MCF 10A (cell line): ENCODE data around the gene VPS11. TPM values are rescaled to one million over a fixed set of nuclear protein-coding genes. Genes with fewer than 3 reads are reported as not detected.
"Not testable (repeated sequence)": the region's sequence is repeated elsewhere in the genome, so short reads cannot be mapped to it uniquely, and the experiment has no call there.

Experiments used
- BruUV-seq: library from RNA; stranded (reverse); fragments of 400-500 nt; replicated peaks from 2 replicates; lab custom pipeline; 2021; lab: Mats Ljungman, UMichigan
- CTCF ChIA-PET: fragments of 300-600 bp; sonication (Branson Sonifier 250); formaldehyde crosslinking; extraction: SDS; loops from one replicate; lab custom pipeline; 2021; ENCODE audit warnings: antibody characterized with exemption, inconsistent platforms; lab: Yijun Ruan, JAX
- POLR2A ChIA-PET: fragments of 300-600, 350-650 bp; sonication (Branson Sonifier 250); formaldehyde crosslinking; extraction: SDS; loops from one replicate; lab custom pipeline; 2020; ENCODE audit warnings: antibody characterized with exemption, inconsistent platforms; lab: Yijun Ruan, JAX
- DNase-seq: peaks from one replicate; pipeline ENCODE4 v3.0.0-alpha.2; 2018; ENCODE audit not compliant: unreplicated experiment
- H3K27ac Mint-ChIP-seq: one replicate; pipeline ENCODE4 v1.8.0; 2022; ENCODE audit warnings: mild to moderate bottlenecking, low read depth, mixed read lengths; ENCODE audit not compliant: unreplicated experiment
- H3K27me3 Mint-ChIP-seq: one replicate; pipeline ENCODE4 v1.8.0; 2022; ENCODE audit warnings: mixed read lengths; ENCODE audit not compliant: insufficient read depth, unreplicated experiment
- H3K36me3 Mint-ChIP-seq: one replicate; pipeline ENCODE4 v1.8.0; 2022; ENCODE audit warnings: mild to moderate bottlenecking, moderate library complexity, mixed read lengths; ENCODE audit not compliant: insufficient read depth, unreplicated experiment
- H3K4me1 Mint-ChIP-seq: one replicate; pipeline ENCODE4 v1.8.0; 2022; ENCODE audit warnings: mixed read lengths; ENCODE audit not compliant: insufficient read depth, unreplicated experiment
- H3K4me3 Mint-ChIP-seq: one replicate; pipeline ENCODE4 v1.8.0; 2022; ENCODE audit warnings: mild to moderate bottlenecking, moderate library complexity, mixed read lengths; ENCODE audit not compliant: unreplicated experiment
- H3K9me3 Mint-ChIP-seq: one replicate; pipeline ENCODE4 v1.8.0; 2022; ENCODE audit warnings: mixed read lengths; ENCODE audit not compliant: unreplicated experiment
- intact Hi-C: fragments of 100-400 bp; cut with micrococcal nuclease; formaldehyde crosslinking; loops from 2 replicates; pipeline ENCODE4 v1.14.1; 2022
- total RNA-seq: library from RNA; stranded (reverse); gene quantifications from 2 replicates; pipeline ENCODE4 v1.2.3, GENCODE V29; 2022
- TF ChIP-seq, protein P1 (sequence below): fragments of 200-600 bp; IDR thresholded peaks from one replicate; pipeline ENCODE4 v1.8.0; 2022; ENCODE audit warnings: antibody characterized with exemption, mild to moderate bottlenecking; ENCODE audit not compliant: unreplicated experiment

Gene VPS11
- total RNA-seq, 1 experiment from 2014 or later = 16.2 TPM

DNA sequence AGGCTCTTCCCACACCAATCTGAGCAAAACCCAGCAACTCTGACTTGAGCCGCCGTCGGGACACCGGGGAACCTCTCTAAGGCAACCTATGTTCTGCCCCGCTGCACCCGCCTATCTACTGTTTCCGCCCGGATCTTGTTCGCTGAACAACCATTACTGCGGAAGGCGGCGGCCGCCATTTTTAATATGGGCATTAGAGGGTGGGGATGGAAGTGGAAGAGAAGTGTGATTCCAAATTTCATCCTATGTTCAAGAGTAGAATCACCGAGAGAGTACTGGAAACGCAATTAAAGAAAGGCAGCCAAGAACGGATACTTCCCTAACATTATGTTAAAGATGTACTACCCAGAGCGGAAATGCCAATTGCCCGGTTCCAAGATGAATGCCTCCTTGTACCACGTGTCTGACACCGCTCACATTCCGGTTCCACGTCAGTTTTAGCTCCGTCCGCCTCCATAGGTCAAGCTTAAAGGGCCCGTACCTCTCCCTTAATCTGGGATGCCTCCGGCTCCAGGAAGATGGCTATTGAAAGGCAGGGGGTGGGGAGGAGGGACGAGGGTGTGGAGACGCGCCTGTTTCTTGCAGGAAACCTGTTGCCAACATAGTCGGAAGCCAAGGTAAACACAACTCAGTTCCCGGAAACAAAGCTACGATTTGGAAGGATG lies 34.3 kb downstream of the VPS11 start, which contains the start of gene DPAGT1:
Gene DPAGT1 (minus strand): TSS at position 95 of the 665 bp plus-strand sequence. CDS start 198 bp downstream, outside the sequence.
- Mint-ChIP-seq H3K27me3 (no peaks in the 10 kb centered on the region), H3K4me3 (peak within 1 kb of the TSS; percentile 78), H3K9me3 (no peaks in the 10 kb centered on the region), H3K4me1 (peaks cover 16% of the 10 kb centered on the region), H3K27ac (peak within 1 kb of the TSS; percentile 99), H3K36me3 (peaks cover 34% of the 10 kb centered on the region)
- ChIA-PET CTCF (interaction anchor here (0.6 to 1.8 kb wide), 11 partner anchors 10 to 530 kb away, joined by 3 to 15 read pairs (median 4); no protein-coding TSS in a partner anchor), POLR2A (interaction anchor here (0.6 to 9.3 kb wide), 33 partner anchors 8 to 410 kb away, joined by 3 to 149 read pairs (median 4); partner anchors contain the start of genes CBL, DDX6, HINFP and HMBS)
- TF ChIP-seq, protein P1, sequence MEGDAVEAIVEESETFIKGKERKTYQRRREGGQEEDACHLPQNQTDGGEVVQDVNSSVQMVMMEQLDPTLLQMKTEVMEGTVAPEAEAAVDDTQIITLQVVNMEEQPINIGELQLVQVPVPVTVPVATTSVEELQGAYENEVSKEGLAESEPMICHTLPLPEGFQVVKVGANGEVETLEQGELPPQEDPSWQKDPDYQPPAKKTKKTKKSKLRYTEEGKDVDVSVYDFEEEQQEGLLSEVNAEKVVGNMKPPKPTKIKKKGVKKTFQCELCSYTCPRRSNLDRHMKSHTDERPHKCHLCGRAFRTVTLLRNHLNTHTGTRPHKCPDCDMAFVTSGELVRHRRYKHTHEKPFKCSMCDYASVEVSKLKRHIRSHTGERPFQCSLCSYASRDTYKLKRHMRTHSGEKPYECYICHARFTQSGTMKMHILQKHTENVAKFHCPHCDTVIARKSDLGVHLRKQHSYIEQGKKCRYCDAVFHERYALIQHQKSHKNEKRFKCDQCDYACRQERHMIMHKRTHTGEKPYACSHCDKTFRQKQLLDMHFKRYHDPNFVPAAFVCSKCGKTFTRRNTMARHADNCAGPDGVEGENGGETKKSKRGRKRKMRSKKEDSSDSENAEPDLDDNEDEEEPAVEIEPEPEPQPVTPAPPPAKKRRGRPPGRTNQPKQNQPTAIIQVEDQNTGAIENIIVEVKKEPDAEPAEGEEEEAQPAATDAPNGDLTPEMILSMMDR = no peak
- BruUV-seq = no TSS peak
- DNase-seq = peak; percentile 99
- intact Hi-C loops = loop anchor here (1.0 to 10.0 kb wide), 6 partner anchors 19 to 183 kb away; partner anchors contain the start of genes HINFP, HYOU1, RPS25 and TRAPPC4

DNA sequence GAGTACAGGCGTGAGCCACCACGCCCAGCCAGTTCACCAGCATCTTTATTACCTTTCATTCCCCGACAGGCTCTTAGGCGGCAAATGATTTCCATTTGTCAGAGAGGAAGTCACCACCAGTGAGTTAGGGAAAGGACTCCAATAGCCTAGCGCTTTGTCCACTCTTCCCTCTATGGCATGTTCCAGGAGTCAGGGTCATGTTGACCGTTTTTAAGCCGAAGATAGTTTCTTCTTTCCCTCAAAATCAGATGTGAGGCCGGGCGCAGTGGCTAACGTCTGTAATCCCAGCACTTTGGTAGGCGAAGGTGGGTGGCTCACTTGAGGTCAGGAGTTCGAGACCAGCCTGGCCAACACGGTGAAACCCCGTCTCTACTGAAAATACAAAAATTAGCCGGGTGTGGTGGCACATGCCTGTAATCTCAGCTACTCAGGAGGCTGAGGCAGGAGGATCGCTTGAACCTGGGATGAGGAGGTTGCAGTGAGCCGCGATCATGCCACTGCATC lies 35.6 kb downstream of the VPS11 start:
- Mint-ChIP-seq H3K36me3 (peaks cover 21% of the 10 kb centered on the region), H3K27ac (peak overlapping the region; percentile 99), H3K4me1 (peaks cover 17% of the 10 kb centered on the region), H3K4me3 (peak overlapping the region; percentile 78)
- not testable (repeated sequence) for BruUV-seq, DNase-seq, H3K9me3 Mint-ChIP-seq, H3K27me3 Mint-ChIP-seq
- POLR2A ChIA-PET = interaction anchor here (0.6 to 9.3 kb wide), 15 partner anchors 9 to 312 kb away, joined by 3 to 149 read pairs (median 8); partner anchors contain the start of genes DDX6, HINFP, HMBS and NLRX1
- intact Hi-C loops = loop anchor here (10.0 kb wide), 1 partner anchor 182 kb away; no protein-coding TSS in a partner anchor
- CTCF ChIA-PET = interaction anchor here (0.6 to 1.8 kb wide), 9 partner anchors 19 to 892 kb away, joined by 3 to 15 read pairs (median 4); no protein-coding TSS in a partner anchor

DNA sequence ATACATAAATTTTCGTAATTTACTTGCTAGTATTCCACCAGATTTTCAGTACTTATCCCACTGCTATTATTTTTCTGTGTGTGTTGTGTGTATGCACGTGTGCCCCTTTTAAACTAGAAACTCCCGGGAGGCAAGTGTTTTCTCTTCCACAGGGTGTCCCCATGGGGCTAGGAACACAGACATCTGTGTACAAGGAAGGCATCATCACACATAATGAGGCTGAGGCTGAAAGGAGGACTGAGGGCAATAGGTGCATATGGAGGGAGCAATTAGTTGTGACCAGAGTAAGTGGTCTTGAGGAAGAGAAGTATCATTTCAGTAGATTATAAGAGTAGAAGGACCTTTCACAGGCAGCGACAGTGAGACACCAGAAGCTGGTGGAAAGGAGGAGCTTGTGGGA lies 36.2 kb downstream of the VPS11 start:
- H3K9me3 Mint-ChIP-seq = no peaks in the 10 kb centered on the region
- H3K27ac Mint-ChIP-seq = peak overlapping the region; percentile 99
- no TSS peak for BruUV-seq
- TF ChIP-seq, protein P1 = no peak
- intact Hi-C loops = loop anchor here (10.0 kb wide), 1 partner anchor 181 kb away; no protein-coding TSS in a partner anchor
- ChIA-PET POLR2A (interaction anchor here (2.2 to 9.3 kb wide), 3 partner anchors 17 to 86 kb away, joined by 22 to 149 read pairs (median 35); partner anchors contain the start of genes HINFP, RPS25, TRAPPC4 and VPS11), CTCF (interaction anchor here (0.6 to 1.6 kb wide), 2 partner anchors 9 to 19 kb away, joined by 3 to 7 read pairs; no protein-coding TSS in a partner anchor)
- no peaks in the 10 kb centered on the region for H3K27me3 Mint-ChIP-seq
- peaks cover 15% of the 10 kb centered on the region for H3K36me3 Mint-ChIP-seq
- peaks cover 20% of the 10 kb centered on the region for H3K4me1 Mint-ChIP-seq
- no peak for DNase-seq
- H3K4me3 Mint-ChIP-seq = peak overlapping the region; percentile 33

DNA sequence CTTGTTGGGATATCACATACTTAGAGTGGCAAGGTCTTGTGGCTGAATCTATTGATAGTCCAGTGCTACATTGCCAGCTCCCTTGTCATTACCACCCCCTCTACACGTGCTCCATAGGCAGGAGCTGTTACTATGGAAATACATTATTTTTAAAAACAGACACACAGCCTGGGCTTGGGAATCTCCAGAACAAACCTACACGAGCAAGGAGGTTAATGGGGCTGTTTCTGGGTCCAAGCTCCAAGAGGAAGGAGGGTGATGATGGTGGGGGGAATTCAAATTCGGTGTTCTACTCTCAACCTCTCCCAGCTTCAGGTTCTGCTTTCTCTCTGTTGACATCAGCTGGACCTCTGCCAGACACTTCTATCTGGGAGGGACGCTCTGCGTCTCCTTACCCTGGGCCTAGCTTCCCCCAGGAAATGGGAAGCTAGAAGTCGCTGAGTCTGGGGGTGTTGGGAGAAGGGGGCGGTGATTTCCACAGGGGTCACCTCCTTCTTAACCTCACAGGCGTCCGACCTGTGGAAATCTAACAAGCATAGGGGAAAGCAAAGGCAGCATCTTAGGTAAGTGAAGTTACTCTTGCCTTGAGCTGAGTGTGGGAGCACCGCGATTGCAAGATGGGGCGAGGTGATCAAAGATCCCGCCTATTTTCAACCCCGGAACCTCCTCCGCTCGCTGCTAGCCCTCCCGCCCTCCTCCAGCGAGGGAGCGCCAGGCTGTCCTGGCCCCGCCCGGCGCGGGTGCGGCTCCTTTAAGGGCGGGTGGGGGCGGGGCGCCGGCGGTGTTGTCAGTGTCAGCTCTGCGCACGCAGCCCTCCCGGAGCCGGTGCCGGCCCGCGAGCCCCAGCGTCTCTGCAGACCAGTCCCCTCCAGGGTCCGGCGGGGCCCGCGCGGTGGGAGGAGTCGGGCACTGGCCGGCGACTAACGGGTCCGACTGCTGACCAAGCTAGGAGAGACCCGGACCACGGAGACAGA lies 39.2 kb downstream of the VPS11 start, which contains the start of gene C2CD2L:
Gene C2CD2L (plus strand): TSS at position 781 of the 974 bp plus-strand sequence. CDS start 398 bp downstream, outside the sequence.
- Mint-ChIP-seq H3K4me1 (peaks cover 7% of the 10 kb centered on the region), H3K9me3 (no peaks in the 10 kb centered on the region), H3K27me3 (no peaks in the 10 kb centered on the region), H3K36me3 (peaks cover 16% of the 10 kb centered on the region), H3K4me3 (peak within 1 kb of the TSS; percentile 76), H3K27ac (peak within 1 kb of the TSS; percentile 88)
- intact Hi-C loops = loop anchor here (10.0 kb wide), 1 partner anchor 178 kb away; no protein-coding TSS in a partner anchor
- BruUV-seq = TSS peak; percentile 71
- ChIA-PET CTCF (interaction anchor here (0.6 to 1.9 kb wide), 6 partner anchors 12 to 448 kb away, joined by 3 to 7 read pairs (median 4); partner anchors contain the start of gene CBL), POLR2A (interaction anchor here (0.5 to 9.3 kb wide), 23 partner anchors 9 to 316 kb away, joined by 3 to 149 read pairs (median 4); partner anchors contain the start of genes CENATAC, DDX6, HINFP and HMBS)
- TF ChIP-seq, protein P1 = no peak
- peak; percentile 94 for DNase-seq
